Forelimb muscle (tissue), 1 donor: ENCODE measurements around the gene SUN5. TPM values are rescaled to one million over a fixed set of nuclear protein-coding genes. Genes with fewer than 3 reads are reported as not detected.
"Not testable (repeated sequence)": the region's sequence is repeated elsewhere in the genome, so short reads cannot be mapped to it uniquely, and the experiment has no call there.

ENCODE experiments used
- DNase-seq: peaks from one replicate; pipeline ENCODE4 v3.0.0-alpha.2; 2013; ENCODE audit warnings: low read depth
- polyA plus RNA-seq: library from polyadenylated mRNA; unstranded; fragments of 120-200 nt; gene quantifications from one replicate; pipeline ENCODE4 v1.2.1, GENCODE V29; 2013; ENCODE audit not compliant: insufficient read length

Gene SUN5
- polyA plus RNA-seq, 1 donor, result not detected

DNA sequence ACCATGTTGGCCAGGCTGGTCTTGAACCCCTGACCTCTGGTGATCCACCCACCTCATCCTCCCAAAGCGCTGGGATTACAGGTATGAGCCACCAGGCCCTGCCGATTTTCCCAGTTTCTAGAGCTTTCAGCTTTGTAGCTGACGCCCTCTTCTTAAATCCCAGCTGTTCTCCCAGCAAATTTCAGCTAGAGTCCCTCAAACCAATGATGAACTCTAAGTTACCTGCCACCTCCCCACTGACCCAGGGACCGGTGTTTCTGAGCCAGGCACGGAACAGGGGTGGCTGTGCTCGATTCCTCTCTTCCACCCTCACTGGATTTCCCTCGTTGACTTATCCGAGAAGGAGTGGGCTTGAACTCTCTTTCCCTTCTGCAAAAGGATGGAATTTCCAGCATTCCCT is 39.1 kb downstream of the SUN5 start:
- no peak for DNase-seq

DNA sequence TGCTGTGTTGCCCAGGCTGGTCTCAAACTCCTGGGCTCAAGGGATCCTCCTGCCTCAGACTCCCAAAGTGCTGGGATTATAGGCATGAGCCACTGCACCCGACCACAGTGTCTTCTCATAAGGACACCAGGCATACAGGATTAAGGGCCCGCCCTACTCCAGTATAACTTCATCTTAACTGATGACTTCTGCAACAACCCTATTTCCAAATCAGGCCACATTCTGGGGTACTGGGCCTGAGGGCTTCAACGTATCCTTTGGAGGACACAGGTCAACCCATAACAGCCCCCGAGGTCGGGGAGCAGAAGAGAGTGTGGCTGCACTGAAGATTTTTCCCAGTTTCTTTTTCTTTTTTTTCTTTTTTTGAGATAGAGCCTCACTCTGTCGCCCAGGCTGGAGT is 39.7 kb downstream of the SUN5 start:
- DNase-seq, result no peak

DNA sequence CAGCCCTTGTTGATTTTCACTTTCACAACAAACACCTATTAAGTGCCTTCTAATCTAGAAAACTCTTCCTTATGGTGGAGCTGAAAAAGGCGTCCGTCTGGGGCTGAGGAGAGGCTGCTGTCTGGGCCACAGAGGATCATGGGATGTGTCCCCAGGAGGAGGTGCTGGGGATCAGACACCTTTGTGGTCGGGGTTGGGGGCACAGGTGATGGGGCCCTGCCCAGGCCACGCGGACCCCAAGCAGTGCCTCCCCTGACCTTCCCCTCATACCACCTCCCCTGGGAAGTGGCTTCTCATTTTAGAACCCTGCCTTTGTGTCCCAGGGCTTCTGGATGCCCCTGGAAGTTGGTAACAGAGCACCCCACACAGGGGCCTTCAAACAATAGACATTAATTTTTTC is 41.1 kb downstream of the SUN5 start:
- DNase-seq, result no peak

DNA sequence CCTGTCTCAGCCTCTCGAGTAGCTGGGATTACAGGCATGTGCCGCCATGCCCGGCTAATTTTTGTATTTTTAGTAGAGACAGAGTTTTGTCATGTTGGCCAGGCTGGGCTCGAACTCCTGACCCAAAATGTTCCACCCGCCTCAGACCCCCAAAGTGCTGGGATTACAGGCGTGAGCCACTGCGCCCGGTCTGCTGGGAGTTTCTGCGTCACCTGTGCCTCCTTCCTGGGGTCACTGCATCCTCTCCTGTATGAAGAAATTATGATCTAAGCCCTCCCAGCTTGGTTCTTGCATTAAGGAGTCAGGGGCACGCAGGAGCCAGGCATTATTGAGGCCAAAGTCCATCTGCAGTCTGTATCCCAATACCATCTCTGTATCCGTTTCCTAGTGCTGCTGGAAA is 41.6 kb downstream of the SUN5 start:
- not testable (repeated sequence) for DNase-seq

DNA sequence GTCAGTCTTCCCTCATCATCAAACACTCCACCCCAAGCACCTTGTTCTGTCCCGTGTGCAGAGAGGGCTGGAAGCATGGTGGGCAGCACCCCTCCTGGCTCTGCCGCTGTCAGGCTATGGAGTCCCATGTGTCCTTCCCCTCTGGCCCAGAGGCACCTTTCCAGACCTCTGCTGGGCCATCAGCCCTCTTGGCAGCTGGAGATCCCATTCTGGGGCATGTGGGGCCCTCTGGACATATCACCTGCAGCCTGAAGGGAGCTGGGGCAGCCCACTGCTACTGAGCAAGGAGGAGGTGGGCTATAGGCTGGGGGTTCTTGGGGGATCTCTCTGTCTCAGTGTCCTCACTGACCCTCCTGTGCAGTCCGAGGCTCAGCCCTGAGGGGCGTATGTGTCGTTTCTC is 42.2 kb downstream of the SUN5 start:
- no peak for DNase-seq

DNA sequence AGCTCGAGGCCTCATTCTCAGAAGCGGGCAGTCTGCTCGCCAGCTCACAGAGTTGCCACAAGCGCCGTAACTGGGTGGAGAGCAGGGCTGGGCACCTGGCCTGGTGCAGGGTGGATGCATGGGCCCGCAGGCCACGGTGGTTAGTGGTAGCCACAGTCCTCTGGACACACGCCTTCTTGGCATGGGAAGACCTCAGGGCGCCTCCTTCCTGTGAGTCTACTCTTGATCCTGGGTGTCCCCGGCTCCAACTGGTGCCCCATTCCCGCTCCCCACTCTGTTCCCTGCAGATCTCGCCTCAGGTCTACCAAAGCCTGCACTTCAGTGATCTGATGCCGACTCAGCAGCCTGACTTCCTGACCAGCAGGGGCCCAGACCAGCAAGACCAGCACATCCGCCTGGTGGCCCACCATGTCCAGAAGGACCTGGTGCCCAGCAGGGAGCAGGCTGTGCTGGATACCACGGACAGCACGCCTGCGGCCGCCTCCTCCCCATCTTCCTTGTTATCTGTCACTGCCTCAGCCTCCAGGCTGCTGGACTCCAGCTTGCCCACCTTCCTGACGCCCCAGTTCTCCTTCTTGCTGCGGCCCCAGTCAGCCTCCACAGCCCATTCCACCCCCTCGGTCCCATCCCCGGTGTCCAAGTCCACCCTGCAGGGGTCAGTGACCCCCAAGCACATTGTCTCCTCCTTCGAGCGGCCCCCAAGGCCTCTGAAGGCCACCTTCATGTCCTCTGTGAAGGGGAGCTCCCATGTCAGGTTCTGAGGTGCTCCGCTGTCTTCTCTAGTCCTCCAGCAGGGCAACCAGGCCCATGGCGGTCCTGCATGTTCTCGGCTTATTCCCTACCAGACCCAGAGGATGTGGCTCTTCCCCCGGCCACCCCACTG is 43.1 kb downstream of the SUN5 start:
- no peak for DNase-seq

DNA sequence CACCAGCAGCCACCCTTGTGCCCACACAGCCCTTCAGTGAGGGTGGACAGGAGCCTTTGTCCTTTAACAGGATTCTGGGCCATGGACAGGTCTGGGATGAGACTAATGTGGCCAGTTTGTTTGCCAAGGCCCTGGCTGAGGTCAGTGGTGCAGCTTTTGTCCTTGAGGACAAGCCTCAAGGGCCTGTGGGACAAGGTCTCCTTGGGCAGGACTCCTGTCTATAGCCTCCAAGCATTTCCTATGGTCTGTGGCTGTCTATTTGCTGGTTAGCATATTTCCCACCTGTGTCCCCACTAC is 44.1 kb downstream of the SUN5 start:
- DNase-seq, result no peak

DNA sequence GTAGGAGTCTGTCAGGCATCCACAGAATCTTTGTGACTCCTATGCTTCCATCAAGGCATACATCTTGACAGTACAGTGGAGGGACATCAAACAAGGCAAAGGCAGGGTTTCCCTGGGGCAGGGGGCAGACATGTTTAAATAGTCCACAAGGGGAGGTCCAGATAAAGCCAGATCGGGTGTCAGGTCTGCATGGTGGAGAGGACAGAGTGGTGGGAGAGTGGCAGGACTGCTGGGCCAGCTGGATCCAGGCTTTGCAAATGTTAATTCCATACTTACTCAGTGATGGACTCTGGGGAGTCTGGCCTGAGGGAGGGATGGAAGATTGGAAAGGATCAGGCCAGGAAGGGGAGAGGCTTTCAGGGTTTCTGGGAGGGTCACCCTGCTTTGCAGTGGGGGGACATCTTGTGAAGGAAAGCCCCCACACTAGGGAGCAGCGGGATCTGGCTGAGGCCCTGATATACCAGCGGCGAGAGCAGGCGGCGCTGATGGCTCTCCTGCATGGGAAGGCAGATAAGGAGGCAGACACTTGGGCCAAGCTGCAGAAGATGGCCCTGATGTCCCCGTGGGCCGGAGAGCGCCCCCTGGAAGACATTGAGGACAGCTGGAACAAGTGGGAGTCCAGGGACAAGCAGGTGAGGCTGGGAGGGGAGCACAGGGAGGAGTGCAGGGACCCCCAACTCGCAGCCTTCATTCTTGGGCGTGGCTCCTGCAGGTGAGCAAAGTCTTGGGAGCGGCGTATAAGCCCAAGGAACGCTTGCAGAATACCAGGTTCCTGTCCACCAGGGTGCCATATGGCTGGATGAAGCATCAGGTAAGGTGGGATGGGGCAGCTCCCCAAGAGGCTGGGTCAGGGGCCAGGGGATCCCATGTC is 44.6 kb downstream of the SUN5 start:
- no peak for DNase-seq

DNA sequence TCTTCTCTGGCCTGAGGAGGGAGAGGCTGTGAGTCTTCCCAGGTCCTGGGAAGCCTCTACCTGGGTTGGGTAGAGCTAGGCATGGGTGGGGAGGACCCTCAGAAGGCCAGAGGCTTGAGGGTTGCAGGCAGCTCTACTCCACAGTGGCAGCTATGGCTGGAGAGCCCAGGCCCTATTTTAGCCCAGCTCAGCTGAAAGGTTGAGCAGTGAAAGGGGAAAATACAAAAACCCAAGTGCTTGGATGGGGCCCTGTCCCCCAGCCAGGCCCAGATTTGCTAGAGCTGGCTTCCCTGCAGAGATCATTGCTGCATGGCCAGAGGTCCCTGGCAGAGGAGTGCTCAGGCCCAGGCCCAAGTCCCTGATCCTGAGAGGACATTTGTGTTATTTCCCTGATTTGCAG is 45.7 kb downstream of the SUN5 start:
- DNase-seq, result no peak

DNA sequence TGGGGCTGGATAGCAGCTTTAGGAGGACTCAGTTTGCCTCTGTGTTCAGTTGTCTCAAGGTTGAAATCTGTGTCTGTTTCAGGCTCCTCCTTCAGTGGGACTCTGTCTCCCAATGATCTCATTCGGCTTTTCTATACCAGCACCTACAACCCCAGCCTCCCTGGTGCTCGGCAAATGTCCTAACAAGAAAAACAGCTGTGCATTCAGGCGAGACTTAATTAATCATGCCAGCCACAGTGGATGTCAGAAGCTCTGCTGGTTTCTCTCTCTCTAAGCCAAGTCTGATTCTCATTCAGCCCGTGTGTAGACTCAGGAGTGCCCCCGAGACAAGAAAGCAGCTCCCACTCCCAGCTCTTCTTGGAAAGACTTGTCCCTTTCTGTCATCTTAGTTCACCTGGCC is 46.8 kb downstream of the SUN5 start:
- no peak for DNase-seq

DNA sequence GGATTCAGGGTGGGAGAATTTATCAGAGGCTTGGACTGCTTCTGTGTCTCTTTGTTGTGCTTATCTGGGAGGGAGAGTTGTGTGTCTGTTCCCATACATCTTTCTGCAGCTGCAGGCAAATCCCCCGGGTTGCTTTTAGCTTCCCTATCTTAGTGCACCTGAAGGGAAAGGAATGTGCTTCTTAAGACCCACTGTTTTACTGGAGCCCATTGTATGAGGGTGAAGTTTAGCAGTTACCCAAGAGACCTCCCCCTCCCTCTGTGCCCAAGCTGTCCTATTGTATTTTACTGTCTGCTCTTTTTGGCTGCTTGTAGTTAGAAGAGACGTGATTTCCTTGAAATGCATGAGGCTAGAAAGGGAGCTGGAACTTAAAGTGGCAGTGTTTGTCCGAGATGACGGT is 53.7 kb downstream of the SUN5 start:
- not testable (repeated sequence) for DNase-seq

DNA sequence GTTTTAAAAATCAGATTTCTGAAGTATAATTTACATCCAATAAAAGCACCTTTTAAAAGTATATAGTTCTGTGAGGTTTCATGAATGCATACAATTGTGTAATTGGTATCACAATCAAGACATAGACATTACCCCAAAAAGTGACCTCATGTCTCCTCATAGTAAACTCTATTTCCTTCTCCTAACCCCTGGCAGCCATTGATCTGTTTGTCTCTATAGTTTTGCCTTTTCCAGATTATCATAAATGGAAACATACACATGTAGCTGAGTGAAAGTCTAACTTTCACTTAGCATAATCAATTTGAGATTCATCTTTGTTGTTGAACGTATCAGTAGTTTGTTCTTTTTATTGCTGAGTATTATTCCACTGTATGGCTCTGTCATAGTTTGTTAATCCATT is 57.6 kb downstream of the SUN5 start:
- no peak for DNase-seq

DNA sequence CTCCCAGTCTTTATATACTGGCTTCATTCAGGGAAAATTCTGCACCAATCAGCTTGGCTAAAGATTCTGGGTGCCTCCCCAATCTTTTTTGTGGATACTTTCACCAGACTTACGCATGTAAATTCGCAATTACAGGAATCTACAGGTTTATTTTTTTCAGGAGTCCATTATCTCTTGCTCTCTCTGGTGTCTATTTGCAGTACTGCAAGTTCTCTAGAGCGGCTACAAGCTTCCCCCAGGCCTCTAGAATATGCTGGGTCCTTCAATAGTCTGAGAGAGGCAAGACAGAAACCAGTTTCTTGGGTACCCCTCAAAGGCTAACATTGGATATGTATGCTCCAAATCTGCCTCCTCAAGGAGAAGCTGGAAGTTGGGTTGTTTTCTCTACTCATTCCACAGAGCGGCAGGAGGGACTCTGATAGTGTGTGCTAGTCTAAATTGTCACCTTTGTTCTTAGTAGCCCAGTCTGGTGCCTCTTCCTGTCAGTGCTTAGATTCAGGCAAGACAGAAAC is 58.5 kb downstream of the SUN5 start:
- DNase-seq, result no peak

DNA sequence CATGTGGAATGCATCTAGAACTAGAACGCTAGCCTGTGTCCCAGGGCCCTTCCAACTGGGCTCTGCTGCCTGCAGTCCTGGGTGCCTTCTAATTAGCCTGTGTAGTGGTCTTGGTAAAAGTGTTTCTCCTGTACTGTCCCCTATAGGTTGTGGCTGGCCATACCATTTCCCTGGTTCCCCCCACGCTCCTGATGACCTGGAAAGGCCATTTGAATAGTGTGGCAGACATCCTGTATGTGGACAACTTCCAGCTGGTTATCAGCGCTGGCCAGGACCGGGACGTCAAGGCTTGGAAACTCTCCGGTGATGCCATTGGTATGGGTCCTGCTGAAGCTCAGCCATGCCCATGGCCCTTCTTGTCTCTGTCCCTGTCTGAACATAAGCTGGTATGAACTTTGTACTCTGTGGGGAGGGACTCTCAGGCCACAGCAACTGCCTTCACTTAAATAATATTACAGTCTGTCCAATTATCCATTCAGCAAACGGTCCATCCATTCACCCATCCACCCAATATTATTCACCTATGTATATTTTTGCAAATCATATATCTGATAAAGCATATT is 60.7 kb downstream of the SUN5 start:
- no peak for DNase-seq

DNA sequence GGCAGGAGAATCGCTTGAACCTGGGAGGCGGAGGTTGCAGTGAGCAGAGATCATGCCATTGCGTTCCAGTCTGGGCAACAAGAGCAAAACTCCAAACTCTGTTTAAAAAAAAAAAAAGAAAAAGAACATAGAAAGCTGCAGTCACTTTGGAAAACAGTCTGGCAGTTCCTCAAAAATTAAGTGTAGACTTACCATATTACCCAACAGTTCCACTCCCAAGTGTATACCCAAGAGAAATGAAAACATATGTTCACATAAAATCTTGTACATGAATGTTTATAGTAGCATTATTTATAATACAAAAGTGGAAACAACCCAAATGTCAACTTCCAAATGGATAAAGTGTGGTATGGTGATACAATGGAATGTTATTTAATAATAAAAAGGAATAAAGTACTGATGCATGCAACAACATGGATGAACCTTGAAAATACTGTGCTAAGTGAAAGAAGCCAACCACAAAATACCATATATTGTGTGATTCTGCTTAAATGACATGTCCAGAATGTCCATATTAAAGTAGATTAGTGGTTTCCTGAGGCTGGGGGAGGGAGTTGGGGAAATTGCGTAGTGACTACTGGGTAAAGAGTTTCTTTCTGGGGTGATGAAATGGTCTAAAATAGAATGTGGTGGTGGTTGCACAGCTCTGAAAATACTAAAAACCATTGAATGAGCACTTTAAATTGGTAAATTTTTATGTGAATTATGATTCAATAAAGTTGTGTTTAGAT is 62.9 kb downstream of the SUN5 start:
- no peak for DNase-seq

DNA sequence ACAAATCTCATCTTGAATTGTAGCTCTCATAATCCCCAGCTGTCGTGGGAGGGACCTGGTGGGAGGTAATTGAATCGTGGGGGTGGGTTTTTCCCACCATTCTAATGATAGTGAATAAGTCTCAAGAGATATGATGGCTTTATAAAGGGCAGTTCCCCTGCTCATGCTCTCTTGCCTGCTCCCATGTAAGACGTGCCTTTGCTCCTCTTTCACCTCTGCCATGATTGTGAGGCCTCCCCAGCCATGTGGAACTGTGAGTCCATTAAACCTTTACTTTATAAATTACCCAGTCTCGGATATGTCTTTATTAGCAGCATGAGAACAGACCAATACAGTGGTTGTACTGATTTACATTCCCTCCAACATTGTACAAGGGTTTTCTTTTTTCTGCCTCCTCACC is 69.7 kb downstream of the SUN5 start:
- DNase-seq, result no peak

Other genes starting within 250 kb of the SUN5 start
- 3.7 TPM for gene DNMT3B, start 242.0 kb downstream of the SUN5 start, polyA plus RNA-seq
- 134 TPM for gene MAPRE1, start 184.5 kb downstream of the SUN5 start, polyA plus RNA-seq
- 0.24 TPM for gene EFCAB8, start 145.5 kb downstream of the SUN5 start, polyA plus RNA-seq
- not detected for gene BPIFB2, start 3.3 kb upstream of the SUN5 start, polyA plus RNA-seq
- not detected for gene BPIFB6, start 27.2 kb upstream of the SUN5 start, polyA plus RNA-seq
- gene BPIFB3, start 49.5 kb upstream of the SUN5 start, polyA plus RNA-seq, result not detected
- 0.29 TPM for gene BPIFB4, start 75.2 kb upstream of the SUN5 start, polyA plus RNA-seq
- gene BPIFA2, start 163.7 kb upstream of the SUN5 start, polyA plus RNA-seq, result not detected
- not detected for gene BPIFA3, start 212.9 kb upstream of the SUN5 start, polyA plus RNA-seq
- not detected for gene BPIFA1, start 231.6 kb upstream of the SUN5 start, polyA plus RNA-seq